Transverse colon (tissue), 4 donors: ENCODE data around the gene RPF1. TPM values are rescaled to one million over a fixed set of nuclear protein-coding genes. Genes with fewer than 3 reads are reported as not detected.

Experiments
- DNase-seq: peaks from one replicate; pipeline ENCODE4 v3.0.0-alpha.2; 2019
- H3K27ac ChIP-seq, 4 donors: fragments of 200-600 bp; sonication (generic); 2 replicates each; pipeline ENCODE4 v1.5.1; 2016 to 2018; ENCODE audit warnings: inconsistent platforms in 4 of 4
- H3K27me3 ChIP-seq: fragments of 200-600 bp; sonication (generic); 2 replicates; pipeline ENCODE4 v1.5.1; 2017; ENCODE audit warnings: inconsistent platforms
- H3K36me3 ChIP-seq, 4 donors: fragments of 200-600 bp; sonication (generic); 2 replicates each; pipeline ENCODE4 v1.5.1; 2017 to 2019; ENCODE audit warnings: inconsistent platforms in 4 of 4
- H3K4me1 ChIP-seq, 4 donors: fragments of 200-600 bp; sonication (generic); 2 replicates each; pipeline ENCODE4 v1.5.1; 2017 to 2020; ENCODE audit warnings: inconsistent platforms in 4 of 4
- H3K4me3 ChIP-seq, 4 donors: fragments of 200-600 bp; sonication (generic); 1 replicate in 1 of 4; 2 replicates in 3 of 4; pipeline versions ENCODE4 v1.5.1 to v1.6.1; 2017 to 2019; ENCODE audit warnings: inconsistent platforms in 4 of 4
- H3K9me3 ChIP-seq, 2 donors: fragments of 200-600 bp; sonication (generic); 2 replicates each; pipeline ENCODE4 v1.5.1; 2017 to 2019; ENCODE audit warnings: inconsistent platforms in 2 of 2
- CTCF ChIP-seq, 5 experiments: fragments of 200-600 bp in 3 of 5; fragments of 450-650 bp in 2 of 5; sonication (generic) in 3 of 5; IDR thresholded peaks; 1 replicate in 2 of 5; 2 replicates in 3 of 5; pipeline ENCODE4 v1.5.1; 2016 to 2017; ENCODE audit warnings: antibody characterized with exemption in 5 of 5, inconsistent platforms in 3 of 5, mild to moderate bottlenecking in 2 of 5, moderate library complexity in 1 of 5
- EP300 ChIP-seq: sonication (generic); formaldehyde crosslinking; IDR thresholded peaks from one replicate; pipeline ENCODE4 v1.6.1; 2017; ENCODE audit warnings: antibody characterized with exemption, low read depth
- POLR2A ChIP-seq: fragments of 450-650 bp; IDR thresholded peaks from one replicate; pipeline ENCODE4 v1.6.1; 2016; ENCODE audit warnings: antibody characterized with exemption, mild to moderate bottlenecking, moderate library complexity
- POLR2AphosphoS5 ChIP-seq, 3 donors: sonication (generic); formaldehyde crosslinking; IDR thresholded peaks; one replicate each; pipeline ENCODE4 v1.6.1; 2016; ENCODE audit warnings: antibody characterized with exemption in 3 of 3
- WGBS, 2 donors: methylation state at CpG; one replicate each; pipeline ENCODE4 v1.1.5; 2018; ENCODE audit warnings: low coverage in 1 of 2; 5-methylcytosine and 5-hydroxymethylcytosine counted together
- in situ Hi-C, 4 donors: fragments of 200-750 bp; cut with MboI; loops; one replicate each; pipeline versions ENCODE4 v1.15.0 to v1.15.1; 2017; ENCODE audit warnings: low sequenced_read_pairs in 3 of 4, low pct_ligation_motif_present in 1 of 4, low pct_unique_long_range_greater_than_20kb in 1 of 4
- intact Hi-C: fragments of 100-400 bp; cut with DNase I; formaldehyde crosslinking; loops from one replicate; pipeline ENCODE4 v1.15.1; 2023; ENCODE audit warnings: low total_unique reads
- total RNA-seq, 4 donors: library from RNA; depleted of rRNA; stranded (reverse); fragments of >200 nt; gene quantifications; one replicate each; pipeline ENCODE4 v1.1.0, GENCODE V29; 2016

Gene RPF1
- total RNA-seq, 4 donors from 2014 or later: 14.7 to 38.4 (median 25.9) TPM

- 93 to 98% methylated on average over 4 of the region's 4 CpGs for WGBS, 2 donors
- in situ Hi-C loops: no loop called here
Measured at GRCh38 chr1:84509029-84509428, 30.0 kb downstream of the RPF1 start.

GRCh38 chr1:84510165-84510564 lies 31.1 kb downstream of the RPF1 start:
- H3K27ac ChIP-seq: no peak overlapping the region
- TF ChIP-seq POLR2AphosphoS5 (IDR thresholded peaks at IDR 0.05): no peak
- TF ChIP-seq POLR2A: no peak
- TF ChIP-seq EP300: no peak
- TF ChIP-seq CTCF (IDR thresholded peaks at IDR 0.05): no peak
- no peaks in the 10 kb centered on the region for H3K9me3 ChIP-seq
- DNase-seq: no peak
- intact Hi-C loops: no loop called here
- no peaks in the 10 kb centered on the region for H3K27me3 ChIP-seq
- H3K4me3 ChIP-seq: no peak overlapping the region
- H3K4me1 ChIP-seq: peaks cover 0 to 11% (median 0%) of the 10 kb centered on the region in 4 donors
- in situ Hi-C loops: loop anchor here in 1 of 4 donors (10.0 kb wide), 1 partner anchor 55 kb away; no protein-coding TSS in a partner anchor
- 50 to 77% methylated on average over 2 of the region's 2 CpGs for WGBS, 2 donors
- no peaks in the 10 kb centered on the region for H3K36me3 ChIP-seq

More at GRCh38 chr1:84509029-84509428, 30.0 kb downstream of the RPF1 start:
- Histone ChIP-seq H3K27ac (no peak overlapping the region), H3K9me3 (no peaks in the 10 kb centered on the region), H3K4me3 (no peak overlapping the region), H3K4me1 (peaks cover 5 to 18% (median 8%) of the 10 kb centered on the region in 4 donors), H3K27me3 (no peaks in the 10 kb centered on the region), H3K36me3 (no peaks in the 10 kb centered on the region)
- no peak for TF ChIP-seq CTCF (IDR thresholded peaks at IDR 0.05)
- no peak for TF ChIP-seq EP300
- no peak for TF ChIP-seq POLR2A
- no peak for TF ChIP-seq POLR2AphosphoS5 (IDR thresholded peaks at IDR 0.05)
- intact Hi-C loops: loop anchor here (10.0 kb wide), 2 partner anchors 66 to 96 kb away; partner anchors contain the start of gene CTBS
- no peak for DNase-seq

- in situ Hi-C loops: loop anchor here in 1 of 4 donors (10.0 kb wide), 1 partner anchor 54 kb away; no protein-coding TSS in a partner anchor
- peaks cover 0 to 11% (median 0%) of the 10 kb centered on the region in 4 donors for H3K4me1 ChIP-seq
Measured at GRCh38 chr1:84510668-84511067, 31.6 kb downstream of the RPF1 start.

GRCh38 chr1:84524590-84524989 lies 45.5 kb downstream of the RPF1 start:
- Histone ChIP-seq H3K4me1 (no peaks in the 10 kb centered on the region), H3K9me3 (no peaks in the 10 kb centered on the region), H3K27ac (no peak overlapping the region), H3K4me3 (no peak overlapping the region), H3K36me3 (no peaks in the 10 kb centered on the region), H3K27me3 (no peaks in the 10 kb centered on the region)
- TF ChIP-seq CTCF (IDR thresholded peaks at IDR 0.05): no peak
- TF ChIP-seq EP300: no peak
- no peak for TF ChIP-seq POLR2AphosphoS5 (IDR thresholded peaks at IDR 0.05)
- no peak for TF ChIP-seq POLR2A
- DNase-seq: no peak
- intact Hi-C loops: no loop called here
- in situ Hi-C loops: no loop called here

More at GRCh38 chr1:84510668-84511067, 31.6 kb downstream of the RPF1 start:
- DNase-seq: no peak
- Histone ChIP-seq H3K36me3 (no peaks in the 10 kb centered on the region), H3K27ac (no peak overlapping the region), H3K9me3 (no peaks in the 10 kb centered on the region), H3K4me3 (no peak overlapping the region), H3K27me3 (no peaks in the 10 kb centered on the region)
- intact Hi-C loops: no loop called here
- no peak for TF ChIP-seq POLR2A
- no peak for TF ChIP-seq EP300
- TF ChIP-seq CTCF (IDR thresholded peaks at IDR 0.05): no peak
- TF ChIP-seq POLR2AphosphoS5 (IDR thresholded peaks at IDR 0.05): no peak
- 69 to 88% methylated on average over 3 of the region's 3 CpGs for WGBS, 2 donors
